RWPE1 (cell line): ENCODE results near the gene KCNJ8.
"Not testable (repeated sequence)": the region's sequence is repeated elsewhere in the genome, so short reads cannot be mapped to it uniquely, and the experiment has no call there.

Experiments
- CTCF ChIA-PET: fragments of 350-600 bp; sonication (Branson Sonifier 250); formaldehyde crosslinking; extraction: SDS; loops from one replicate; lab custom pipeline; 2021; lab: Yijun Ruan, JAX
- POLR2A ChIA-PET: fragments of 400-600 bp; formaldehyde crosslinking; extraction: SDS; loops from one replicate; lab custom pipeline; 2020; ENCODE audit warnings: antibody characterized with exemption; ENCODE audit not compliant: low non-redundant PET; lab: Yijun Ruan, JAX
- DNase-seq: peaks from one replicate; pipeline ENCODE4 v3.0.0; 2012; ENCODE audit warnings: low spot score
- H3K27ac ChIP-seq: fragments of 450-650 bp; 2 replicates; pipeline ENCODE4 v1.5.1; 2017
- TF ChIP-seq, protein P1 (sequence below): fragments of 450-650 bp; conservative IDR thresholded peaks from 2 replicates; pipeline ENCODE4 v1.5.1; 2017; ENCODE audit warnings: low read depth, mild to moderate bottlenecking

KCNJ8 gene

DNA sequence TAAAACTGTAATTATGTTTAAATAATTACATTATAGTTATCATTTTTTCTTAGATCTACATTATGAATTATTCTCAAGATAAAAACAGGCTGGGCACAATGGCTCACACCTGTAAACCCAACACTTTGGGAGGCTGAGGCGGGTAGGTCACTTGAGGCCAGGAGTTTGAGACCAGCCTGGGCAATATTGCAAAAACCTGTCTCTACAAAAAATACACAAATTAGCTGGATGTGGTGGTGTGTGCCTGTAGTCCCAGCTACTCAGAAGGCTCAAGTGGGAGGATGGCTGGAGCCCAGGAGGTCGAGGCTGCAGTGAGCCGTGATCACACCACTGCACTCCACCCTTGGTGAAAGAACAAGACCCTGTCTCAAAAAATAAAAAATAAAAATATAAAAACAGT is 40.3 kb upstream of the KCNJ8 start:
- TF ChIP-seq, protein P1, sequence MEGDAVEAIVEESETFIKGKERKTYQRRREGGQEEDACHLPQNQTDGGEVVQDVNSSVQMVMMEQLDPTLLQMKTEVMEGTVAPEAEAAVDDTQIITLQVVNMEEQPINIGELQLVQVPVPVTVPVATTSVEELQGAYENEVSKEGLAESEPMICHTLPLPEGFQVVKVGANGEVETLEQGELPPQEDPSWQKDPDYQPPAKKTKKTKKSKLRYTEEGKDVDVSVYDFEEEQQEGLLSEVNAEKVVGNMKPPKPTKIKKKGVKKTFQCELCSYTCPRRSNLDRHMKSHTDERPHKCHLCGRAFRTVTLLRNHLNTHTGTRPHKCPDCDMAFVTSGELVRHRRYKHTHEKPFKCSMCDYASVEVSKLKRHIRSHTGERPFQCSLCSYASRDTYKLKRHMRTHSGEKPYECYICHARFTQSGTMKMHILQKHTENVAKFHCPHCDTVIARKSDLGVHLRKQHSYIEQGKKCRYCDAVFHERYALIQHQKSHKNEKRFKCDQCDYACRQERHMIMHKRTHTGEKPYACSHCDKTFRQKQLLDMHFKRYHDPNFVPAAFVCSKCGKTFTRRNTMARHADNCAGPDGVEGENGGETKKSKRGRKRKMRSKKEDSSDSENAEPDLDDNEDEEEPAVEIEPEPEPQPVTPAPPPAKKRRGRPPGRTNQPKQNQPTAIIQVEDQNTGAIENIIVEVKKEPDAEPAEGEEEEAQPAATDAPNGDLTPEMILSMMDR, result no peak
- DNase-seq, result no peak
- no peak overlapping the region for H3K27ac ChIP-seq
- POLR2A ChIA-PET, result no interaction called here
- CTCF ChIA-PET, result interaction anchor here (0.6 kb wide), 1 partner anchor 117 kb away, joined by 4 read pairs; no protein-coding TSS in a partner anchor

DNA sequence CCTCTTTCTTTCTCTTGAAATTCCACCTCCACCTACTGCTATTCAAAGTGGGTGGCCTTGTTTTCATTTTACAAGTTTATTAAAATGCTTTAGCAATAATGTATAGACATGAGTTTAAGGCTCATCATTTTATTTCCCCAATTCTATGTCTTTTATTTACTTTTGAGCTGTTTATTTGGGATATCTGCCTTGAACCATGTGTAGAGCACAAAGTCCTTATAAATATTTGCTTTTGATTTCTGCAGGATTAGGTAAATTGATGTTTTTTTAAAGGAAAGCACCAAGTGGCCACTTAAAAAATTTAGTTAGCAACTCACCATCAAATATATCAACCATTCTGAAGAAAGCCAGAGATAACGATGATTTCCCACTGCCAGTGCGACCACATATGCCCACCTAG is 39.8 kb upstream of the KCNJ8 start:
- POLR2A ChIA-PET, result no interaction called here
- H3K27ac ChIP-seq, result no peak overlapping the region
- DNase-seq, result no peak
- TF ChIP-seq, protein P1, result no peak
- CTCF ChIA-PET, result interaction anchor here (0.6 kb wide), 1 partner anchor 117 kb away, joined by 4 read pairs; no protein-coding TSS in a partner anchor

DNA sequence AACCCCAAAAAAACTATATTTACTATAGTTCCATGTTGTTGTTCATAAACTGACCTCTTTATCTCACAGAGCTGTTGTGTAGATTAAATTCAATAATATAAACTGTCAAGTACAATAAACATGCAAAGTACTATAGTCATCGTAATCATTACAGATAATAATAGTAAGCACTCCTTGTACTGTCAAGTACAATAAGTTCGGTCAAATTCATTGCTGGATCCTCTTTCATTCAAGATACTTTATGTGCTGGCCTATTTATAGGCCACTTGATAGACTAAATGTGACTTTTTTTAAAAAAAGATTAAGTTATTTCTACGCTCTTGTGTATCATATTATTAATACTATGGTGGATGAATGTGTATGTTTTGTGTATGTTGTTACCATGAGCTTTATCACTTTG is 39.2 kb upstream of the KCNJ8 start:
- TF ChIP-seq, protein P1, result no peak
- DNase-seq, result no peak
- no peak overlapping the region for H3K27ac ChIP-seq
- ChIA-PET POLR2A (no interaction called here), CTCF (no interaction called here)

DNA sequence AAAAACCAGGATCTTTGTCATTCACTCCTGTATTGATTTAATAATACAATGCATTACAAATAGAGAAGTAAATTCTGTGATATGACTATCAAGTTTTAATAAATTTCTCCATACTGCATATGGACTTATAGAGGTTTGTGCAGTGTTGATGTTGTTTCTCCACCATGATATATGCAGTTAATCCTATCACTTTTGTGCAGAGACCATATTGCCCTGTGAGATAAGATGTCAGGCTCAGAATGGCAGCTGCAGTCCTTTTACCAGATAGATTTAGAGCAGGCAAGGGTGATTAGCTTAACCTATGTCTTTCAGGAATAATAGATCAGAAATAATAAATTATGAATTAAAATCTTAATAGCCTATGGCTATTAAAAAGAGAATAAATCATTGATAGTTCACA is 38.6 kb upstream of the KCNJ8 start:
- CTCF ChIA-PET, result no interaction called here
- no peak for DNase-seq
- TF ChIP-seq, protein P1, result no peak
- POLR2A ChIA-PET, result no interaction called here
- H3K27ac ChIP-seq, result no peak overlapping the region

DNA sequence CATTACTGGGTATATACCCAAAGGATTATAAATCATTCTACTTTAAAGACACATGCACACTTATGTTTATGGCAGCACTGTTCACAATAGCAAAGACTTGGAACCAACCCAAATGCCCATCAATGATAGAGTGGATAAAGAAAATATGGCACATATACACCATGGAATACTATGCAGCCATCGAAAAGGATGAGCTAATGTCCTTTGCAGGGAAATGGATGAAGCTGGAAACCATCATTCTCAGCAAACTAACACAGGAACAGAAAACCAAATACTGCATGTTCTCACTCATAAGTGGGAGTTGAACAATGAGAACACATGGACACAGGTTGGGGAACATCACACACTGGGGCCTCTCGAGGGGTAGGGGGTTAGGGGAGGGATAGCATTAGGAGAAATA is 37.8 kb upstream of the KCNJ8 start:
- POLR2A ChIA-PET, DNase-seq, CTCF ChIA-PET, H3K27ac ChIP-seq: not testable (repeated sequence)

DNA sequence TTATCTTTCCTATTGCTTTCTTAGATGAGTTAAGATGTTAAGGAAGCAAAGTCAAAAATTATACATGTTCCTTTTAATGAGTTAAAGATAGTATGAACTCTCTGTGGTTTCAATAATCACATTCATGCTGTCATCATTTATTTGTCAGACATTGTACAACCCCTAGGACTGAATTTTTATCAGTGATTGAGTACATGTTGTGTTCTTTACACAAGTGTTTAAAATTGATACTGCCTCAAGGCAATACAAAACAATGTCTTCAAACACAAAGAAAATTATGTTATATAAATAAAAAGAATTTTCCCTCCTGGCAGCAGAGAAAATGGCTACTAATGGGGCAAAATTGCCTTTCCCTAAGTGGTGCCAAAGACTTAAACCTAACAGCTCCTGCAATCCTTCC is 34.6 kb upstream of the KCNJ8 start:
- TF ChIP-seq, protein P1, result no peak
- POLR2A ChIA-PET, result no interaction called here
- CTCF ChIA-PET, result no interaction called here
- H3K27ac ChIP-seq, result no peak overlapping the region
- DNase-seq, result no peak

DNA sequence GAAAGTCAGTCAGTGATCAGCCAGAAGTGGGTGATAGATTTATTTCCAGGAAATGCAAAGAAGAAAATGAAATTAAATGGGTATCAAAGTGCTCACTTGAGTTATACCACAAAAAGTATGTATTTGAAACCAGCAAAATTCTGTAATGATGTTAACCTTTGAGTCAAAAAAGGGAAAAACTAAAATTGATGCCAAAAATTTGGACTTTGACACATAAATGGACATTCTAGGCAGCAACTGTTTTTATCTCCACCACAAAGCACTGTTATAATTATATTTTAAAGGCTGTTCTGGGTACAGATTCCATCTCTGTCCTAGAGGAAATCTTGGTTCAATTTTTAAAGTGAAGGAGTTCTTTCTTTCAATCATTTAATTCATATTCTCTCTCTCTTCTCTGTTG is 31.7 kb upstream of the KCNJ8 start:
- no peak overlapping the region for H3K27ac ChIP-seq
- TF ChIP-seq, protein P1, result no peak
- no peak for DNase-seq
- CTCF ChIA-PET, result no interaction called here
- POLR2A ChIA-PET, result no interaction called here
